H1 (cell line): ENCODE data around the gene TMEM212. TPM values are rescaled to one million over a fixed set of nuclear protein-coding genes. Genes with fewer than 3 reads are reported as not detected.

Experiments used
- CTCF ChIA-PET: fragments of 300-600 bp; sonication (Branson Sonifier 250); formaldehyde crosslinking; loops from one replicate; lab custom pipeline; 2021; ENCODE audit not compliant: partially characterized antibody; lab: Charles Lee
- POLR2A ChIA-PET: fragments of 300-600 bp; sonication (Branson Sonifier 250); formaldehyde crosslinking; loops from one replicate; lab custom pipeline; 2021; ENCODE audit warnings: inconsistent platforms; ENCODE audit not compliant: partially characterized antibody; lab: Charles Lee
- DNase-seq, 2 experiments: peaks; one replicate each; pipeline versions ENCODE4 v3.0.0 to v3.0.0-alpha.2; 2010 to 2022; ENCODE audit warnings: low spot score in 2 of 2, low read depth in 1 of 2, mixed read lengths in 1 of 2
- FAIRE-seq: peaks from 2 replicates; lab custom pipeline; 2011; peaks lifted over from hg19 to GRCh38; lab: Jason Lieb, UNC
- H2AFZ ChIP-seq: 2 replicates; pipeline ENCODE4 v1.8.1; 2012; ENCODE audit warnings: low read length, inconsistent platforms
- H2AK5ac ChIP-seq: 2 replicates; pipeline ENCODE4 v1.6.1; 2013; ENCODE audit warnings: low read depth, low read length
- H2BK120ac ChIP-seq: replicated peaks from 2 replicates; pipeline ENCODE3; 2013; ENCODE audit warnings: low read depth, low read length, inconsistent platforms
- H2BK12ac ChIP-seq: 2 replicates; pipeline ENCODE4 v1.6.1; 2013; ENCODE audit warnings: low read depth, low read length
- H2BK15ac ChIP-seq: 2 replicates; pipeline ENCODE4 v1.6.1; 2013; ENCODE audit warnings: low read length
- H2BK20ac ChIP-seq: 2 replicates; pipeline ENCODE4 v1.6.1; 2013; ENCODE audit warnings: low read length
- H2BK5ac ChIP-seq: 2 replicates; pipeline ENCODE4 v1.6.1; 2013; ENCODE audit warnings: low read depth, low read length
- H3K14ac ChIP-seq: 2 replicates; pipeline ENCODE4 v1.6.1; 2013; ENCODE audit warnings: inconsistent platforms; ENCODE audit not compliant: insufficient read length
- H3K18ac ChIP-seq: 2 replicates; pipeline ENCODE4 v1.6.1; 2013; ENCODE audit warnings: low read length; ENCODE audit errors: extremely low read depth
- H3K23ac ChIP-seq: 2 replicates; pipeline ENCODE4 v1.6.1; 2013; ENCODE audit warnings: inconsistent platforms; ENCODE audit not compliant: insufficient read length
- H3K23me2 ChIP-seq: 2 replicates; pipeline ENCODE4 v1.6.1; 2013; ENCODE audit warnings: low read depth, low read length
- H3K27ac ChIP-seq: 2 replicates; pipeline ENCODE4 v1.6.1; 2011; ENCODE audit warnings: low read depth, low read length, inconsistent platforms
- H3K27me3 ChIP-seq, 4 experiments: replicated peaks in 1 of 4; 1 replicate in 1 of 4; 2 replicates in 3 of 4; pipeline versions ENCODE4 v1.6.1 to v1.8.1; 2011 to 2013; ENCODE audit warnings: low read length in 3 of 4, mild to moderate bottlenecking in 3 of 4, inconsistent platforms in 2 of 4, mixed read lengths in 2 of 4, moderate library complexity in 1 of 4; ENCODE audit not compliant: control insufficient read depth in 3 of 4, insufficient read depth in 3 of 4; ENCODE audit errors: extremely low read depth in 1 of 4
- H3K36me3 ChIP-seq, 4 experiments: 2 replicates each; pipeline versions ENCODE4 v1.6.1 to v1.8.1; 2011 to 2013; ENCODE audit warnings: mild to moderate bottlenecking in 4 of 4, low read length in 3 of 4, moderate library complexity in 2 of 4, control low read depth in 1 of 4, inconsistent platforms in 1 of 4; ENCODE audit not compliant: insufficient read depth in 4 of 4, control insufficient read depth in 2 of 4
- H3K4ac ChIP-seq: replicated peaks from 2 replicates; pipeline ENCODE3; 2013; ENCODE audit warnings: low read length, low read depth, mixed read lengths, inconsistent platforms; ENCODE audit not compliant: insufficient read length
- H3K4me1 ChIP-seq, 4 experiments: replicated peaks in 1 of 4; 1 replicate in 1 of 4; 2 replicates in 3 of 4; pipeline versions ENCODE4 v1.6.1 to v1.8.1; 2011 to 2013; ENCODE audit warnings: low read length in 3 of 4, inconsistent platforms in 2 of 4, mixed read lengths in 1 of 4; ENCODE audit not compliant: insufficient read depth in 4 of 4, control insufficient read depth in 3 of 4
- H3K4me2 ChIP-seq, 2 experiments: 2 replicates each; pipeline versions ENCODE4 v1.6.1 to v1.8.1; 2011 to 2013; ENCODE audit warnings: low read depth in 2 of 2, low read length in 2 of 2, control low read depth in 1 of 2, inconsistent platforms in 1 of 2, mild to moderate bottlenecking in 1 of 2; ENCODE audit not compliant: insufficient read depth in 1 of 2
- H3K4me3 ChIP-seq, 4 experiments: fragments of 200-600, 300-600 bp in 1 of 4; sonication (generic), shearing (Covaris generic), sonication (Bioruptor Twin) in 1 of 4; 2 replicates each; pipeline versions ENCODE4 v1.5.1 to v1.8.1; 2011 to 2016; ENCODE audit warnings: low read length in 4 of 4, low read depth in 3 of 4, control low read depth in 2 of 4, inconsistent platforms in 2 of 4, mild to moderate bottlenecking in 2 of 4, mixed read lengths in 1 of 4, moderate library complexity in 1 of 4; ENCODE audit not compliant: insufficient read depth in 2 of 4; ENCODE audit errors: extremely low read depth in 1 of 4
- H3K56ac ChIP-seq: replicated peaks from 2 replicates; pipeline ENCODE3; 2013; ENCODE audit warnings: low read depth, mild to moderate bottlenecking, mixed read lengths, low read length, inconsistent platforms; ENCODE audit not compliant: insufficient read length
- H3K79me1 ChIP-seq: 2 replicates; pipeline ENCODE4 v1.6.1; 2013; ENCODE audit warnings: low read depth, low read length, control low read depth
- H3K79me2 ChIP-seq, 2 experiments: 2 replicates each; pipeline versions ENCODE4 v1.6.1 to v1.8.1; 2012 to 2013; ENCODE audit warnings: low read length in 2 of 2, mild to moderate bottlenecking in 2 of 2, inconsistent platforms in 1 of 2; ENCODE audit not compliant: insufficient read depth in 2 of 2, control insufficient read depth in 1 of 2
- H3K9ac ChIP-seq, 4 experiments: replicated peaks in 1 of 4; 1 replicate in 1 of 4; 2 replicates in 3 of 4; pipeline versions ENCODE4 v1.6.1 to v1.8.1; 2011 to 2013; ENCODE audit warnings: low read depth in 3 of 4, low read length in 3 of 4, control low read depth in 2 of 4, mild to moderate bottlenecking in 2 of 4, moderate library complexity in 2 of 4, inconsistent platforms in 1 of 4; ENCODE audit errors: extremely low read depth in 1 of 4
- H3K9me3 ChIP-seq, 2 experiments: 2 replicates each; pipeline versions ENCODE4 v1.6.1 to v1.8.1; 2012 to 2013; ENCODE audit warnings: mild to moderate bottlenecking in 2 of 2, moderate library complexity in 2 of 2, control low read depth in 1 of 2, inconsistent platforms in 1 of 2, low read depth in 1 of 2, low read length in 1 of 2, mixed read lengths in 1 of 2; ENCODE audit not compliant: insufficient read depth in 2 of 2
- H4K20me1 ChIP-seq, 2 experiments: replicated peaks in 1 of 2; 2 replicates each; pipeline versions ENCODE3 to v1.8.1; 2011 to 2013; ENCODE audit warnings: inconsistent platforms in 2 of 2, low read length in 2 of 2, mild to moderate bottlenecking in 1 of 2; ENCODE audit not compliant: insufficient read depth in 2 of 2, control insufficient read depth in 1 of 2
- H4K5ac ChIP-seq: 2 replicates; pipeline ENCODE4 v1.6.1; 2013; ENCODE audit warnings: low read length, low read depth, mixed read lengths, inconsistent platforms; ENCODE audit not compliant: insufficient read length
- H4K8ac ChIP-seq: 2 replicates; pipeline ENCODE4 v1.8.0; 2013; ENCODE audit warnings: mild to moderate bottlenecking, moderate library complexity, low read length, inconsistent platforms; ENCODE audit not compliant: insufficient read depth; ENCODE audit errors: extremely low read depth
- H4K91ac ChIP-seq: replicated peaks from 2 replicates; pipeline ENCODE3; 2013; ENCODE audit warnings: low read length, mixed read lengths, inconsistent platforms; ENCODE audit not compliant: insufficient read length
- CBX5 ChIP-seq: fragments of 300-800, 300-1000 bp; sonication (generic); IDR thresholded peaks from 2 replicates; pipeline ENCODE4 v1.7.1; 2016; ENCODE audit warnings: antibody characterized with exemption, low read length, low read depth
- CBX8 ChIP-seq: fragments of 300-800, 300-1000 bp; sonication (generic); IDR thresholded peaks from 2 replicates; pipeline ENCODE4 v1.7.1; 2016; ENCODE audit warnings: low read depth, low read length, borderline replicate concordance
- CHD2 ChIP-seq: IDR thresholded peaks from 2 replicates; pipeline ENCODE4 v1.6.1; 2012; ENCODE audit warnings: low read length, improper control_type of control experiment
- EGR1 ChIP-seq: IDR thresholded peaks from 2 replicates; pipeline ENCODE4 v1.6.1; 2011; ENCODE audit warnings: low read depth, low read length, borderline replicate concordance
- JUND ChIP-seq: IDR thresholded peaks from 2 replicates; pipeline ENCODE4 v1.6.1; 2011; ENCODE audit warnings: mild to moderate bottlenecking, improper control_type of control experiment, low read length
- MAFK ChIP-seq: IDR thresholded peaks from 2 replicates; pipeline ENCODE4 v1.6.1; 2012; ENCODE audit warnings: low read depth, mild to moderate bottlenecking, improper control_type of control experiment, low read length
- PHF8 ChIP-seq: fragments of 200-600 bp; sonication (generic); conservative IDR thresholded peaks from 2 replicates; pipeline ENCODE4 v1.7.1; 2012; ENCODE audit warnings: low read depth, mild to moderate bottlenecking, inconsistent platforms, low read length, moderate library complexity
- POLR2A ChIP-seq, 2 experiments: IDR thresholded peaks; 1 replicate in 1 of 2; 2 replicates in 1 of 2; pipeline ENCODE4 v1.6.1; 2011; ENCODE audit warnings: low read depth in 2 of 2, low read length in 2 of 2, mild to moderate bottlenecking in 2 of 2; ENCODE audit errors: control extremely low read depth in 1 of 2
- SP4 ChIP-seq: IDR thresholded peaks from 2 replicates; pipeline ENCODE4 v1.6.1; 2012; ENCODE audit warnings: low read length, inconsistent platforms
- TCF12 ChIP-seq: IDR thresholded peaks from 2 replicates; pipeline ENCODE4 v1.6.1; 2011; ENCODE audit warnings: low read depth, mild to moderate bottlenecking, low read length
- WGBS, 2 experiments: shearing (Covaris generic) in 1 of 2; methylation state at CpG; one replicate each; pipeline versions ENCODE4 v1.1.6 to v1.1.7; 2013 to 2015; ENCODE audit warnings: low lambda C conversion rate in 2 of 2, mixed read lengths in 2 of 2, inconsistent platforms in 1 of 2, low coverage in 1 of 2, missing lambda C conversion rate in 1 of 2; ENCODE audit not compliant: insufficient replicate concordance in 2 of 2, insufficient coverage in 1 of 2, insufficient read length in 1 of 2; ENCODE audit errors: extremely low coverage in 1 of 2, missing lambda C conversion rate in 1 of 2; 5-methylcytosine and 5-hydroxymethylcytosine counted together
- polyA plus RNA-seq, 7 experiments: library from polyadenylated mRNA; depleted of rRNA in 3 of 7; stranded (reverse) in 5 of 7; unstranded in 2 of 7; fragments of >200 nt in 5 of 7; fragments of 200-250 nt in 2 of 7; gene quantifications; 1 replicate in 5 of 7; 2 replicates in 1 of 7; 4 replicates in 1 of 7; pipeline versions ENCODE4 v1.2.1 to v1.2.3, GENCODE V29; 2011 to 2013; ENCODE audit warnings: missing spikeins in 2 of 7, mixed read lengths in 2 of 7
- total RNA-seq: library from RNA; stranded (reverse); fragmentation: NEBNext Ultra II Directional; extraction: Animal tissue kit (Norgen Biotek cat#: 25700); gene quantifications from 2 replicates; pipeline ENCODE4 v1.2.1, GENCODE V29; 2021
- TF ChIP-seq, protein P1 (sequence below), 3 experiments: IDR thresholded peaks; 1 replicate in 2 of 3; 2 replicates in 1 of 3; pipeline versions ENCODE4 v1.5.1 to v1.6.1; 2011; ENCODE audit warnings: low read length in 3 of 3, mild to moderate bottlenecking in 3 of 3, inconsistent platforms in 2 of 3, low read depth in 1 of 3, moderate library complexity in 1 of 3; ENCODE audit not compliant: insufficient read depth in 1 of 3; ENCODE audit errors: control extremely low read depth in 1 of 3

The TMEM212 gene
- total and polyA plus RNA-seq, 2 of the 8 experiments (the other 6 are each of a cell fraction or from before 2014, with no cell fraction given), result not detected

DNA sequence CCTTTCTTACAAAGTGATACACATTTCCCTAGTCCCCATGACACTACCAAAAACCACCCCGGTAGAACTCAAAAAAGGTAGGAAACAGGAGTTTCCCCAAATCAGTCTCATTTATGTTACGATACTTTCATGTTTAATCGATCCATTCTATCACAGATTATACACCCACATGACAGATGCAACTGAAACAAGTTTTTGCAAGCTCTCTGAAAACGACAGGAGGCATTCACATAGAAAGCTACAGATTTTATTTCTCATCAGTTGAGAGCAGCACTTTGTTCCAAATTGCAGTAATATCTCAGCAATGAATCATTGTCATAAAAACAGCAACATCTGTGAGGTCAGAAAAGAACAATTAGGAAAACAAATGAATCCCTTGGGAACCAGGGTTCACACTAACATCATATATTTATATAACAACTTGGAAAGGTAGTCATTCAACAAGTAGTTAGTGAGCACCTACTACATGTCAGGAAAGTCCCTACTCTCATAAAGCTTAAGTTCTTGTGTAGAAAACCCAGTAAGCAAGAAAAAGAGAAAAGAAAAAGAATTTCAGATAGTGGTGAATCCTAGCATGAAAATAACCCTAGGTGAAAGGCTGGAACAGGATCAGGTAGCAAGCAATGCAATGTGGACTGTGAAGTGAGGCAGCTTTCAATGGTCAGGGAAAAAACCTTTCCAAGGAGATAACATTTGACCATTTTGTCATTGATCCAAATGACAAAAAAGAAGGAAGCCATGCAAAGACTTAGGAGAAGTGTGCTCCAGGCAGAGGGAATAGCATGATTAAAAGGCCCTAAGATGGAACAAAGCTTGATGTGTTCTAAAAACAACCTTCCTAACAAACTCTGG is 41.2 kb upstream of the TMEM212 start:
- Histone ChIP-seq H4K8ac (no peak overlapping the region), H3K36me3 (no peaks in the 10 kb centered on the region), H3K9me3 (no peaks in the 10 kb centered on the region), H3K4ac (no peak overlapping the region), H3K4me2 (no peak overlapping the region), H4K20me1 (no peaks in the 10 kb centered on the region), H4K91ac (no peak overlapping the region), H3K27me3 (no peaks in the 10 kb centered on the region), H2AK5ac (no peak overlapping the region), H4K5ac (no peak overlapping the region), H3K4me3 (no peak overlapping the region), H2BK15ac (no peak overlapping the region), H2BK20ac (no peak overlapping the region), H3K79me1 (no peaks in the 10 kb centered on the region), H2AFZ (no peak overlapping the region), H3K9ac (no peak overlapping the region), H3K79me2 (no peaks in the 10 kb centered on the region), H3K18ac (no peak overlapping the region), H3K23me2 (no peaks in the 10 kb centered on the region), H3K14ac (no peak overlapping the region), H3K4me1 (peaks cover 0 to 7% (median 2%) of the 10 kb centered on the region in 4 experiments; a peak in 2 of 7 replicates), H3K23ac (no peak overlapping the region), H3K56ac (no peak overlapping the region), H2BK120ac (no peak overlapping the region), H2BK12ac (no peak overlapping the region), H2BK5ac (no peak overlapping the region), H3K27ac (no peak overlapping the region)
- ChIA-PET POLR2A (no interaction called here), CTCF (interaction anchor here (1.0 to 2.6 kb wide), 4 partner anchors 11 to 187 kb away, joined by 3 to 8 read pairs (median 4); no protein-coding TSS in a partner anchor)
- FAIRE-seq (no peak), DNase-seq (no peak)
- 89% methylated on average over 4 of the region's 4 CpGs; no CpG with 5 or more reads in 1 of the 2 experiments for WGBS, 2 experiments
- TF ChIP-seq EGR1, result no peak
- TF ChIP-seq CBX8, result no peak
- no peak for TF ChIP-seq MAFK
- TF ChIP-seq, protein P1, sequence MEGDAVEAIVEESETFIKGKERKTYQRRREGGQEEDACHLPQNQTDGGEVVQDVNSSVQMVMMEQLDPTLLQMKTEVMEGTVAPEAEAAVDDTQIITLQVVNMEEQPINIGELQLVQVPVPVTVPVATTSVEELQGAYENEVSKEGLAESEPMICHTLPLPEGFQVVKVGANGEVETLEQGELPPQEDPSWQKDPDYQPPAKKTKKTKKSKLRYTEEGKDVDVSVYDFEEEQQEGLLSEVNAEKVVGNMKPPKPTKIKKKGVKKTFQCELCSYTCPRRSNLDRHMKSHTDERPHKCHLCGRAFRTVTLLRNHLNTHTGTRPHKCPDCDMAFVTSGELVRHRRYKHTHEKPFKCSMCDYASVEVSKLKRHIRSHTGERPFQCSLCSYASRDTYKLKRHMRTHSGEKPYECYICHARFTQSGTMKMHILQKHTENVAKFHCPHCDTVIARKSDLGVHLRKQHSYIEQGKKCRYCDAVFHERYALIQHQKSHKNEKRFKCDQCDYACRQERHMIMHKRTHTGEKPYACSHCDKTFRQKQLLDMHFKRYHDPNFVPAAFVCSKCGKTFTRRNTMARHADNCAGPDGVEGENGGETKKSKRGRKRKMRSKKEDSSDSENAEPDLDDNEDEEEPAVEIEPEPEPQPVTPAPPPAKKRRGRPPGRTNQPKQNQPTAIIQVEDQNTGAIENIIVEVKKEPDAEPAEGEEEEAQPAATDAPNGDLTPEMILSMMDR (IDR thresholded peaks at IDR 0.05; ENCODE audit: control extremely low read depth in 1 of 3, insufficient read depth in 1 of 3, low read depth in 1 of 3, low read length in 3 of 3), result no peak
- TF ChIP-seq TCF12, result no peak
- TF ChIP-seq CHD2, result no peak
- no peak for TF ChIP-seq JUND
- TF ChIP-seq CBX5, result no peak
- no peak for TF ChIP-seq PHF8
- TF ChIP-seq POLR2A (IDR thresholded peaks at IDR 0.05; ENCODE audit: control extremely low read depth in 1 of 2, low read depth in 2 of 2, low read length in 2 of 2), result no peak
- no peak for TF ChIP-seq SP4
